Calu3 (cell line): ENCODE measurements around the gene DNAJB8. TPM values are rescaled to one million over a fixed set of nuclear protein-coding genes. Genes with fewer than 3 reads are reported as not detected.

ENCODE experiments used
- BruUV-seq: library from RNA; stranded (reverse); fragments of 400-500 nt; replicated peaks from 2 replicates; lab custom pipeline; 2021; lab: Mats Ljungman, UMichigan
- CTCF ChIA-PET: fragments of 300-600 bp; sonication (Branson Sonifier 250); formaldehyde crosslinking; loops from one replicate; lab custom pipeline; 2022; ENCODE audit warnings: antibody characterized with exemption; lab: Charles Lee
- DNase-seq: peaks from one replicate; pipeline ENCODE4 v3.0.0; 2022
- H3K27ac Mint-ChIP-seq: one replicate; pipeline ENCODE4 v1.8.0; 2022; ENCODE audit warnings: mixed read lengths; ENCODE audit not compliant: unreplicated experiment
- H3K27me3 Mint-ChIP-seq: one replicate; pipeline ENCODE4 v1.8.0; 2022; ENCODE audit warnings: mixed read lengths; ENCODE audit not compliant: unreplicated experiment
- H3K36me3 Mint-ChIP-seq: one replicate; pipeline ENCODE4 v1.8.0; 2022; ENCODE audit warnings: mild to moderate bottlenecking, moderate library complexity, mixed read lengths; ENCODE audit not compliant: insufficient read depth, unreplicated experiment
- H3K4me1 Mint-ChIP-seq: one replicate; pipeline ENCODE4 v1.8.0; 2022; ENCODE audit warnings: mild to moderate bottlenecking, low read depth, mixed read lengths; ENCODE audit not compliant: unreplicated experiment
- H3K4me3 Mint-ChIP-seq: one replicate; pipeline ENCODE4 v1.8.0; 2022; ENCODE audit warnings: mild to moderate bottlenecking, low read depth, moderate library complexity, mixed read lengths; ENCODE audit not compliant: unreplicated experiment
- H3K9me3 Mint-ChIP-seq: one replicate; pipeline ENCODE4 v1.8.0; 2022; ENCODE audit warnings: low read depth, mixed read lengths; ENCODE audit not compliant: unreplicated experiment
- CTCF ChIP-seq: fragments of 200-600 bp; IDR thresholded peaks from one replicate; pipeline ENCODE4 v1.8.0; 2022; ENCODE audit warnings: antibody characterized with exemption; ENCODE audit not compliant: unreplicated experiment
- intact Hi-C: fragments of 100-400 bp; cut with micrococcal nuclease; formaldehyde crosslinking; loops from one replicate; pipeline ENCODE4 v1.10.0; 2022; ENCODE audit not compliant: unreplicated experiment
- total RNA-seq: library from RNA; stranded (reverse); gene quantifications from 2 replicates; pipeline ENCODE4 v1.2.3, GENCODE V29; 2022

Gene DNAJB8
- total RNA-seq, 1 experiment from 2014 or later, result not detected

GRCh38 chr3:128433837-128434165 is 32.9 kb downstream of the DNAJB8 start:
- H3K27ac Mint-ChIP-seq, result no peak overlapping the region
- H3K4me1 Mint-ChIP-seq, result peaks cover 27% of the 10 kb centered on the region
- no peak for DNase-seq
- TF ChIP-seq CTCF, result no peak
- peaks cover 25% of the 10 kb centered on the region for H3K36me3 Mint-ChIP-seq
- no peaks in the 10 kb centered on the region for H3K9me3 Mint-ChIP-seq
- CTCF ChIA-PET, result interaction anchor here (1.1 to 1.2 kb wide), 2 partner anchors 8 to 136 kb away, joined by 3 to 4 read pairs; no protein-coding TSS in a partner anchor
- H3K27me3 Mint-ChIP-seq, result peaks cover 34% of the 10 kb centered on the region
- peak overlapping the region; percentile 78 for H3K4me3 Mint-ChIP-seq
- intact Hi-C loops, result loop anchor here (2.0 kb wide), 1 partner anchor 57 kb away; no protein-coding TSS in a partner anchor
- BruUV-seq, result no TSS peak

- Mint-ChIP-seq H3K4me3 (peak overlapping the region; percentile 78), H3K27me3 (peaks cover 30% of the 10 kb centered on the region)
These were observed 33.5 kb downstream of the DNAJB8 start for GRCh38 chr3:128432971-128433836.

GRCh38 chr3:128432301-128432970 is 34.3 kb downstream of the DNAJB8 start:
- DNase-seq, result peak; percentile 66
- no peaks in the 10 kb centered on the region for H3K9me3 Mint-ChIP-seq
- intact Hi-C loops, result no loop called here
- BruUV-seq, result no TSS peak
- peaks cover 27% of the 10 kb centered on the region for H3K4me1 Mint-ChIP-seq
- peak overlapping the region; percentile 78 for H3K4me3 Mint-ChIP-seq
- H3K27me3 Mint-ChIP-seq, result peaks cover 30% of the 10 kb centered on the region
- no peak for TF ChIP-seq CTCF
- peak overlapping the region; percentile 75 for H3K27ac Mint-ChIP-seq
- CTCF ChIA-PET, result interaction anchor here (0.8 to 1.0 kb wide), 2 partner anchors 57 to 65 kb away, joined by 3 to 6 read pairs; no protein-coding TSS in a partner anchor
- peaks cover 31% of the 10 kb centered on the region for H3K36me3 Mint-ChIP-seq

More at GRCh38 chr3:128432971-128433836, 33.5 kb downstream of the DNAJB8 start:
- peaks cover 29% of the 10 kb centered on the region for H3K36me3 Mint-ChIP-seq
- CTCF ChIA-PET, result interaction anchor here (0.6 to 1.1 kb wide), 4 partner anchors 56 to 380 kb away, joined by 3 to 6 read pairs (median 3); no protein-coding TSS in a partner anchor
- TF ChIP-seq CTCF, result no peak
- no peak overlapping the region for H3K27ac Mint-ChIP-seq
- H3K4me1 Mint-ChIP-seq, result peaks cover 27% of the 10 kb centered on the region
- peak; percentile 59 for DNase-seq
- H3K9me3 Mint-ChIP-seq, result no peaks in the 10 kb centered on the region
- no TSS peak for BruUV-seq
- intact Hi-C loops, result no loop called here

- Mint-ChIP-seq H3K27ac (peak overlapping the region; percentile 75), H3K4me3 (peak overlapping the region; percentile 78)
- CTCF ChIA-PET, result interaction anchor here (1.0 kb wide), 1 partner anchor 58 kb away, joined by 3 read pairs; no protein-coding TSS in a partner anchor
These were observed 34.8 kb downstream of the DNAJB8 start for GRCh38 chr3:128431803-128432300.

More at GRCh38 chr3:128431803-128432300, 34.8 kb downstream of the DNAJB8 start:
- intact Hi-C loops, result no loop called here
- peaks cover 27% of the 10 kb centered on the region for H3K4me1 Mint-ChIP-seq
- no TSS peak for BruUV-seq
- DNase-seq, result no peak
- peaks cover 31% of the 10 kb centered on the region for H3K36me3 Mint-ChIP-seq
- H3K9me3 Mint-ChIP-seq, result no peaks in the 10 kb centered on the region
- peaks cover 30% of the 10 kb centered on the region for H3K27me3 Mint-ChIP-seq
- TF ChIP-seq CTCF, result no peak
